ENCODE data around the gene INPP4A. TPM values are rescaled to one million over a fixed set of nuclear protein-coding genes. Genes with fewer than 3 reads are reported as not detected.

Gene INPP4A
- total and polyA plus RNA-seq, 7 experiments from 2014 or later, result 51.4 to 165 (median 145) TPM

DNA sequence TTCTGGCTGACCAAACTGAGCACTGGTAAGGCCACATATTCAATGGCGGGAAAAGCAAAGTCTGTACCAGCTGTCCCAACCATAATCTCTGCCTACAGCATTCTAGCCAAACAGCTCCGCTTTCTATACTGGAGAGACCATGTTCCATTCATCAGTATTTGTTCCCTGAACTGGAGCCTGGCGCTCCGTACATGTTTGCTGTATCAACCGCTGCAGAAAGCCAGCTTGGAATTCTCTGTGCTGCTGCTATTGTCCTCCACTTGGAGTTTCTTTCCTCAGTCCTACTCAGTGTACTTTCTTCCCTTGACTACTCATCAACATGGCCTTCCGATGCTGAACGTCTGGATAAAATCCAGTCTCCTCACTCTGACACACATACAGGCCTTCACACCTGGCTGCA lies 161.8 kb downstream of the INPP4A start:
- Mint-ChIP-seq H3K27me3 (no peaks in the 10 kb centered on the region), H3K27ac (peak overlapping the region; percentile 13 to 97 (median 92)), H3K36me3 (peaks cover 0 to 15% (median 12%) of the 10 kb centered on the region in 5 donors), H3K4me3 (peak overlapping the region; percentile 82 to 97 (median 90)), H3K4me1 (peaks cover 43 to 71% (median 58%) of the 10 kb centered on the region in 7 donors), H3K9me3 (peaks cover 0 to 5% (median 0%) of the 10 kb centered on the region in 11 donors)
- Histone ChIP-seq H3K4me1 (ENCODE audit: control insufficient read depth in 2 of 2, insufficient read depth in 2 of 2, low read length in 2 of 2) (peaks cover 39 to 48% of the 10 kb centered on the region in 2 donors), H3K4me3 (ENCODE audit: low read length) (no peak overlapping the region), H3K27me3 (ENCODE audit: control insufficient read depth in 2 of 2, insufficient read depth in 2 of 2, low read length in 2 of 2) (no peaks in the 10 kb centered on the region), H3K36me3 (ENCODE audit: control insufficient read depth in 2 of 3, insufficient read depth in 3 of 3, low read length in 3 of 3) (peaks cover 0 to 34% (median 6%) of the 10 kb centered on the region in 3 experiments), H3K9me3 (ENCODE audit: control insufficient read depth in 2 of 3, low read length in 3 of 3) (no peaks in the 10 kb centered on the region), H3K27ac (ENCODE audit: low read depth, low read length) (peak overlapping the region; percentile 97)
- CTCF ChIA-PET, result interaction anchor here (0.7 kb wide), 1 partner anchor 19 kb away, joined by 3 read pairs; no protein-coding TSS in a partner anchor
- POLR2A ChIA-PET, result interaction anchor here (0.8 to 2.5 kb wide), 8 partner anchors 9 to 165 kb away, joined by 3 to 9 read pairs (median 3); no protein-coding TSS in a partner anchor
- ATAC-seq (no peak), DNase-seq (no peak)
- intact Hi-C loops (cut with micrococcal nuclease), result loop anchor here (5.0 to 10.0 kb wide), 6 partner anchors 162 to 959 kb away; partner anchors contain the start of genes ACTR1B (in 1 of the 2), C2orf15 (in 1 of the 2), COX5B (in 1 of the 2) and INPP4A (in 1 of the 2)

GRCh38 chr2:98607104-98607503 lies 162.4 kb downstream of the INPP4A start:
- Mint-ChIP-seq H3K9me3 (peaks cover 0 to 5% (median 0%) of the 10 kb centered on the region in 11 donors), H3K27ac (peak overlapping the region; percentile 81 to 97 (median 92)), H3K36me3 (peaks cover 0 to 18% (median 13%) of the 10 kb centered on the region in 5 donors), H3K4me3 (peak overlapping the region; percentile 82 to 97 (median 90)), H3K27me3 (no peaks in the 10 kb centered on the region), H3K4me1 (peaks cover 47 to 77% (median 65%) of the 10 kb centered on the region in 7 donors)
- ChIA-PET POLR2A (interaction anchor here (0.6 to 2.5 kb wide), 6 partner anchors 8 to 122 kb away, joined by 3 to 9 read pairs (median 3); no protein-coding TSS in a partner anchor), CTCF (interaction anchor here (1.2 kb wide), 1 partner anchor 195 kb away, joined by 5 read pairs; no protein-coding TSS in a partner anchor)
- Histone ChIP-seq H3K36me3 (ENCODE audit: control insufficient read depth in 2 of 3, insufficient read depth in 3 of 3, low read length in 3 of 3) (peaks cover 0 to 31% (median 2%) of the 10 kb centered on the region in 3 experiments), H3K4me1 (ENCODE audit: control insufficient read depth in 2 of 2, insufficient read depth in 2 of 2, low read length in 2 of 2) (peaks cover 39 to 48% of the 10 kb centered on the region in 2 donors), H3K4me3 (ENCODE audit: low read length) (peak overlapping the region; percentile 94), H3K27ac (ENCODE audit: low read depth, low read length) (peak overlapping the region; percentile 97), H3K9me3 (ENCODE audit: control insufficient read depth in 2 of 3, low read length in 3 of 3) (no peaks in the 10 kb centered on the region), H3K27me3 (ENCODE audit: control insufficient read depth in 2 of 2, insufficient read depth in 2 of 2, low read length in 2 of 2) (no peaks in the 10 kb centered on the region)
- ATAC-seq (no peak), DNase-seq (no peak)
- intact Hi-C loops (cut with micrococcal nuclease), result loop anchor here (5.0 to 10.0 kb wide), 6 partner anchors 162 to 960 kb away; partner anchors contain the start of genes ACTR1B (in 1 of the 2), C2orf15 (in 1 of the 2), COX5B (in 1 of the 2) and INPP4A (in 1 of the 2)

DNA sequence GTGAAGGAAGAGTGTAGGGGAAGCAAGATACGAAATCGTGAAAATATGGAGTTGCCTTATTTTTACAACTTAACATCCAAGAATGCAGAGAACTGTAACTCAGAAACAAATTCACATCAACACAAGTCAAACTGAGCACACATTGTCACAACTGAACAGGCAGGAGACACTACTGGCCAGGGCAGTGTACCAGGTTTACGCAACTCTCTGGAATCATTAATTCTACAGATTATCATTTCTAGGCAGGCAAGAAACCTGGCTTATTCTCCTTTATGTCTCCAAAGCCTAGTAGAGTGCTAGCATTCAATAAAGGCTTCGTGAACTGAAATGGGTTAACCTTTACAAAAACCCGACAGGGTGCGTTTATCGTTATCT lies 163.1 kb downstream of the INPP4A start:
- peak in 1 of 9 donors; percentile 18 for DNase-seq
- H3K4me3 Mint-ChIP-seq, result peak overlapping the region; percentile 82 to 97 (median 90)

GRCh38 chr2:98608116-98608961 lies 163.7 kb downstream of the INPP4A start, which contains the start of the genes COA5 and UNC50:
TSS of gene COA5 (minus strand) at chr2:98608512. CDS start at chr2:98608405, 107 bp downstream.
TSS of gene UNC50 (plus strand) at chr2:98608589. CDS start at chr2:98609760, 1,171 bp downstream.
- ATAC-seq (peak; percentile 93), DNase-seq (peak; percentile 82 to 94 (median 87))
- peaks cover 0 to 39% (median 3%) of the 10 kb centered on the region in 3 experiments for H3K36me3 ChIP-seq (ENCODE audit: control insufficient read depth in 2 of 3, insufficient read depth in 3 of 3, low read length in 3 of 3)
- H3K4me3 Mint-ChIP-seq, result peak within 1 kb of the TSS; percentile 82 to 97 (median 90)
- H3K27me3 ChIP-seq (ENCODE audit: control insufficient read depth in 2 of 2, insufficient read depth in 2 of 2, low read length in 2 of 2), result no peaks in the 10 kb centered on the region
- peaks cover 3 to 21% (median 15%) of the 10 kb centered on the region in 5 donors for H3K36me3 Mint-ChIP-seq
- POLR2A ChIA-PET, result interaction anchor here (0.9 to 2.5 kb wide), 5 partner anchors 10 to 164 kb away, joined by 3 to 9 read pairs (median 8); no protein-coding TSS in a partner anchor
- no peaks in the 10 kb centered on the region for H3K9me3 ChIP-seq (ENCODE audit: control insufficient read depth in 2 of 3, low read length in 3 of 3)
- intact Hi-C loops (cut with micrococcal nuclease), result loop anchor here (1.0 to 10.0 kb wide), 13 partner anchors 8 to 961 kb away; partner anchors contain the start of genes MITD1 (in 2 of the 2), MRPL30 (in 2 of the 2), ACTR1B (in 1 of the 2) and C2orf15 (in 1 of the 2)
- H3K4me3 ChIP-seq (ENCODE audit: low read length), result peak within 1 kb of the TSS; percentile 94
- CTCF ChIA-PET, result interaction anchor here (0.6 to 1.2 kb wide), 3 partner anchors 40 to 221 kb away, joined by 3 to 5 read pairs (median 3); no protein-coding TSS in a partner anchor
- H3K4me1 ChIP-seq (ENCODE audit: control insufficient read depth in 2 of 2, insufficient read depth in 2 of 2, low read length in 2 of 2), result peaks cover 39 to 48% of the 10 kb centered on the region in 2 donors
- no peaks in the 10 kb centered on the region for H3K27me3 Mint-ChIP-seq
- H3K27ac Mint-ChIP-seq, result peak within 1 kb of the TSS; percentile 81 to 97 (median 92)
- peak within 1 kb of the TSS; percentile 97 for H3K27ac ChIP-seq (ENCODE audit: low read depth, low read length)
- H3K4me1 Mint-ChIP-seq, result peaks cover 51 to 82% (median 70%) of the 10 kb centered on the region in 7 donors
- H3K9me3 Mint-ChIP-seq, result peaks cover 0 to 6% (median 0%) of the 10 kb centered on the region in 11 donors

More for the DNA sequence above, 163.1 kb downstream of the INPP4A start:
- Histone ChIP-seq H3K27ac (ENCODE audit: low read depth, low read length) (peak overlapping the region; percentile 97), H3K36me3 (ENCODE audit: control insufficient read depth in 2 of 3, insufficient read depth in 3 of 3, low read length in 3 of 3) (peaks cover 0 to 34% (median 2%) of the 10 kb centered on the region in 3 experiments), H3K27me3 (ENCODE audit: control insufficient read depth in 2 of 2, insufficient read depth in 2 of 2, low read length in 2 of 2) (no peaks in the 10 kb centered on the region), H3K4me1 (ENCODE audit: control insufficient read depth in 2 of 2, insufficient read depth in 2 of 2, low read length in 2 of 2) (peaks cover 39 to 48% of the 10 kb centered on the region in 2 donors), H3K4me3 (ENCODE audit: low read length) (peak overlapping the region; percentile 94), H3K9me3 (ENCODE audit: control insufficient read depth in 2 of 3, low read length in 3 of 3) (no peaks in the 10 kb centered on the region)
- CTCF ChIA-PET, result interaction anchor here (0.6 to 1.2 kb wide), 2 partner anchors 41 to 195 kb away, joined by 3 to 5 read pairs; no protein-coding TSS in a partner anchor
- H3K27me3 Mint-ChIP-seq, result no peaks in the 10 kb centered on the region
- intact Hi-C loops (cut with micrococcal nuclease), result loop anchor here (1.0 to 10.0 kb wide), 13 partner anchors 9 to 960 kb away; partner anchors contain the start of genes MITD1 (in 2 of the 2), MRPL30 (in 2 of the 2), ACTR1B (in 1 of the 2) and C2orf15 (in 1 of the 2)
- H3K9me3 Mint-ChIP-seq, result peaks cover 0 to 5% (median 0%) of the 10 kb centered on the region in 11 donors
- peaks cover 0 to 18% (median 12%) of the 10 kb centered on the region in 5 donors for H3K36me3 Mint-ChIP-seq
- H3K4me1 Mint-ChIP-seq, result peaks cover 47 to 78% (median 66%) of the 10 kb centered on the region in 7 donors
- H3K27ac Mint-ChIP-seq, result peak overlapping the region; percentile 81 to 97 (median 92)
- POLR2A ChIA-PET, result interaction anchor here (0.9 to 2.5 kb wide), 4 partner anchors 10 to 164 kb away, joined by 3 to 9 read pairs (median 6); no protein-coding TSS in a partner anchor
- ATAC-seq, result no peak

GRCh38 chr2:98608962-98609604 lies 164.4 kb downstream of the INPP4A start:
- no peaks in the 10 kb centered on the region for H3K27me3 ChIP-seq (ENCODE audit: control insufficient read depth in 2 of 2, insufficient read depth in 2 of 2, low read length in 2 of 2)
- DNase-seq, result no peak
- ChIA-PET CTCF (interaction anchor here (0.6 to 1.0 kb wide), 2 partner anchors 52 to 220 kb away, joined by 3 read pairs; no protein-coding TSS in a partner anchor), POLR2A (interaction anchor here (0.9 to 1.9 kb wide), 4 partner anchors 9 to 163 kb away, joined by 3 to 9 read pairs (median 6); no protein-coding TSS in a partner anchor)
- no peaks in the 10 kb centered on the region for H3K9me3 ChIP-seq (ENCODE audit: control insufficient read depth in 2 of 3, low read length in 3 of 3)
- peak overlapping the region; percentile 97 for H3K27ac ChIP-seq (ENCODE audit: low read depth, low read length)
- intact Hi-C loops (cut with micrococcal nuclease), result loop anchor here (1.0 to 10.0 kb wide), 13 partner anchors 7 to 962 kb away; partner anchors contain the start of genes MITD1 (in 2 of the 2), MRPL30 (in 2 of the 2), ACTR1B (in 1 of the 2) and C2orf15 (in 1 of the 2)
- Mint-ChIP-seq H3K4me1 (peaks cover 52 to 85% (median 76%) of the 10 kb centered on the region in 7 donors), H3K36me3 (peaks cover 10 to 25% (median 16%) of the 10 kb centered on the region in 5 donors), H3K27me3 (no peaks in the 10 kb centered on the region), H3K9me3 (peaks cover 0 to 9% (median 0%) of the 10 kb centered on the region in 11 donors), H3K4me3 (peak overlapping the region; percentile 82 to 97 (median 90)), H3K27ac (peak overlapping the region; percentile 81 to 97 (median 92))
- H3K4me1 ChIP-seq (ENCODE audit: control insufficient read depth in 2 of 2, insufficient read depth in 2 of 2, low read length in 2 of 2), result peaks cover 39 to 48% of the 10 kb centered on the region in 2 donors
- H3K36me3 ChIP-seq (ENCODE audit: control insufficient read depth in 2 of 3, insufficient read depth in 3 of 3, low read length in 3 of 3), result peaks cover 0 to 43% (median 3%) of the 10 kb centered on the region in 3 experiments
- peak overlapping the region; percentile 94 for H3K4me3 ChIP-seq (ENCODE audit: low read length)
- ATAC-seq, result no peak

Data from naive thymus-derived CD4-positive, alpha-beta T cell (primary cell).